ENCODE data around the gene SLPI. TPM values are rescaled to one million over a fixed set of nuclear protein-coding genes. Genes with fewer than 3 reads are reported as not detected.

Gene SLPI
- total RNA-seq, 6 experiments from 2014 or later = 0.33 to 0.66 TPM; not detected in 4

- TF ChIP-seq CTCF (IDR thresholded peaks at IDR 0.05) = no peak
- H3K9me3 Mint-ChIP-seq = no peaks in the 10 kb centered on the region; the same call in 1 of the 2 replicates
- H3K4me1 Mint-ChIP-seq (ENCODE audit: low read depth) = 0 out of 2 replicates have a peak, but pooled peaks cover 4% of the 10 kb centered on the region
- no peaks in the 10 kb centered on the region for H3K36me3 Mint-ChIP-seq (ENCODE audit: low read depth)
- no peak overlapping the region for H3K27ac Mint-ChIP-seq
- peaks cover 23% of the 10 kb centered on the region for H3K27me3 Mint-ChIP-seq (ENCODE audit: insufficient read depth)
- H3K4me3 Mint-ChIP-seq = no peak overlapping the region
- no peak for DNase-seq
These were observed 37.2 kb upstream of the SLPI start for GRCh38 chr20:45291526-45291925.

- peak; percentile 68 for DNase-seq
- Mint-ChIP-seq H3K4me1 (ENCODE audit: low read depth) (0 out of 2 replicates have a peak, but pooled peaks cover 4% of the 10 kb centered on the region), H3K36me3 (ENCODE audit: low read depth) (no peaks in the 10 kb centered on the region), H3K9me3 (no peaks in the 10 kb centered on the region; the same call in 1 of the 2 replicates), H3K27ac (no peak overlapping the region), H3K4me3 (no peak overlapping the region), H3K27me3 (ENCODE audit: insufficient read depth) (peaks cover 20% of the 10 kb centered on the region)
- TF ChIP-seq CTCF (IDR thresholded peaks at IDR 0.05) = peak; percentile 94
These were observed 36.5 kb upstream of the SLPI start for GRCh38 chr20:45290677-45291355.

GRCh38 chr20:45289942-45290676 is 35.7 kb upstream of the SLPI start:
- Mint-ChIP-seq H3K27ac (no peak overlapping the region), H3K4me1 (ENCODE audit: low read depth) (0 out of 2 replicates have a peak, but pooled peaks cover 4% of the 10 kb centered on the region), H3K4me3 (no peak overlapping the region), H3K9me3 (no peaks in the 10 kb centered on the region; the same call in 1 of the 2 replicates), H3K36me3 (ENCODE audit: low read depth) (no peaks in the 10 kb centered on the region), H3K27me3 (ENCODE audit: insufficient read depth) (peaks cover 20% of the 10 kb centered on the region)
- no peak for DNase-seq
- TF ChIP-seq CTCF (IDR thresholded peaks at IDR 0.05) = no peak

GRCh38 chr20:45288860-45289259 is 34.5 kb upstream of the SLPI start:
- Mint-ChIP-seq H3K27me3 (ENCODE audit: insufficient read depth) (peaks cover 19% of the 10 kb centered on the region), H3K27ac (no peak overlapping the region), H3K4me3 (no peak overlapping the region), H3K36me3 (ENCODE audit: low read depth) (no peaks in the 10 kb centered on the region), H3K9me3 (no peaks in the 10 kb centered on the region), H3K4me1 (ENCODE audit: low read depth) (peaks cover 7% of the 10 kb centered on the region)
- no peak for DNase-seq
- no peak for TF ChIP-seq CTCF (IDR thresholded peaks at IDR 0.05)

- no peak overlapping the region for H3K27ac Mint-ChIP-seq
These were observed 34.0 kb upstream of the SLPI start for GRCh38 chr20:45288376-45288775.

More at GRCh38 chr20:45288376-45288775, 34.0 kb upstream of the SLPI start:
- Mint-ChIP-seq H3K4me3 (no peak overlapping the region), H3K36me3 (ENCODE audit: low read depth) (no peaks in the 10 kb centered on the region), H3K4me1 (ENCODE audit: low read depth) (peaks cover 10% of the 10 kb centered on the region), H3K27me3 (ENCODE audit: insufficient read depth) (peaks cover 19% of the 10 kb centered on the region), H3K9me3 (no peaks in the 10 kb centered on the region)
- TF ChIP-seq CTCF (IDR thresholded peaks at IDR 0.05) = no peak
- DNase-seq = no peak

All from HFFc6 (cell line).